Tibial nerve (tissue), 4 donors: ENCODE measurements around the gene TUBB2B. TPM values are rescaled to one million over a fixed set of nuclear protein-coding genes. Genes with fewer than 3 reads are reported as not detected.

ENCODE experiments used
- DNase-seq, 2 donors: peaks; one replicate each; pipeline ENCODE4 v3.0.0-alpha.2; 2019; ENCODE audit warnings: low spot score in 2 of 2
- H3K27ac ChIP-seq, 4 donors: fragments of 200-600 bp; sonication (generic) in 3 of 4; one replicate each; pipeline ENCODE4 v1.5.1; 2017 to 2019; ENCODE audit warnings: mild to moderate bottlenecking in 1 of 4
- H3K27me3 ChIP-seq, 2 donors: fragments of 200-600 bp; sonication (generic) in 1 of 2; one replicate each; pipeline versions ENCODE4 v1.5.1 to v1.6.0; 2017 to 2019
- H3K36me3 ChIP-seq, 3 donors: fragments of 200-600 bp; sonication (generic); one replicate each; pipeline ENCODE4 v1.5.1; 2018 to 2019
- H3K4me1 ChIP-seq, 4 donors: fragments of 200-600 bp; sonication (generic) in 3 of 4; one replicate each; pipeline ENCODE4 v1.5.1; 2017 to 2019
- H3K4me3 ChIP-seq, 4 donors: fragments of 200-600 bp; sonication (generic) in 3 of 4; one replicate each; pipeline ENCODE4 v1.5.1; 2017 to 2019; ENCODE audit warnings: mild to moderate bottlenecking in 1 of 4, moderate library complexity in 1 of 4
- H3K9me3 ChIP-seq, 4 donors: fragments of 200-600 bp; sonication (generic) in 3 of 4; one replicate each; pipeline ENCODE4 v1.5.1; 2017 to 2019
- CTCF ChIP-seq, 5 experiments: fragments of 200-600 bp in 3 of 5; fragments of 450-650 bp in 2 of 5; sonication (generic) in 3 of 5; IDR thresholded peaks; one replicate each; pipeline ENCODE4 v1.5.1; 2016 to 2019; ENCODE audit warnings: antibody characterized with exemption in 5 of 5, mild to moderate bottlenecking in 3 of 5, moderate library complexity in 2 of 5
- EP300 ChIP-seq, 2 donors: sonication (generic); formaldehyde crosslinking; IDR thresholded peaks; one replicate each; pipeline ENCODE4 v1.6.1; 2017; ENCODE audit warnings: antibody characterized with exemption in 2 of 2, mild to moderate bottlenecking in 1 of 2
- POLR2A ChIP-seq, 2 donors: fragments of 450-650 bp; IDR thresholded peaks; one replicate each; pipeline ENCODE4 v1.6.1; 2017; ENCODE audit warnings: antibody characterized with exemption in 2 of 2, mild to moderate bottlenecking in 2 of 2, moderate library complexity in 2 of 2
- WGBS, 2 donors: methylation state at CpG; one replicate each; pipeline ENCODE4 v1.1.5; 2018; 5-methylcytosine and 5-hydroxymethylcytosine counted together
- total RNA-seq, 4 donors: library from RNA; depleted of rRNA; stranded (reverse); fragments of >200 nt; gene quantifications; one replicate each; pipeline ENCODE4 v1.1.0, GENCODE V29; 2016

The TUBB2B gene
- total RNA-seq, 4 donors from 2014 or later, result 13.7 to 47.6 (median 32.6) TPM

GRCh38 chr6:3258720-3259490 is 31.5 kb upstream of the TUBB2B start, which contains the start of gene PSMG4:
PSMG4 (plus strand) TSS chr6:3258947; CDS start chr6:3259023, 76 bp downstream.
- peaks cover 0 to 46% (median 20%) of the 10 kb centered on the region in 4 donors for H3K4me1 ChIP-seq
- H3K36me3 ChIP-seq, result peaks cover 0 to 11% (median 0%) of the 10 kb centered on the region in 3 donors
- 0 to 1% methylated on average over 18 to 24 of the region's 80 CpGs for WGBS, 2 donors
- TF ChIP-seq POLR2A (IDR thresholded peaks at IDR 0.05) (peak in 1 of 2 donors; percentile 55), EP300 (IDR thresholded peaks at IDR 0.05) (peak in 1 of 2 donors; percentile 86), CTCF (IDR thresholded peaks at IDR 0.05) (no peak)
- peak within 1 kb of the TSS; percentile 49 to 85 (median 76) for H3K27ac ChIP-seq
- H3K4me3 ChIP-seq, result peak within 1 kb of the TSS; percentile 72 to 92 (median 80)
- H3K27me3 ChIP-seq, result no peaks in the 10 kb centered on the region
- no peaks in the 10 kb centered on the region for H3K9me3 ChIP-seq
- DNase-seq, result peak; percentile 89 to 92

- peaks cover 0 to 4% (median 0%) of the 10 kb centered on the region in 3 donors for H3K36me3 ChIP-seq
- H3K4me3 ChIP-seq, result peak overlapping the region; percentile 72 to 92 (median 80)
- no peaks in the 10 kb centered on the region for H3K9me3 ChIP-seq
- no peak for DNase-seq
- TF ChIP-seq CTCF (IDR thresholded peaks at IDR 0.05), result no peak
- no peak for TF ChIP-seq POLR2A (IDR thresholded peaks at IDR 0.05)
- no peak for TF ChIP-seq EP300 (IDR thresholded peaks at IDR 0.05)
- no peaks in the 10 kb centered on the region for H3K27me3 ChIP-seq
- WGBS, 2 donors, result 53 to 54% methylated on average over 12 of the region's 12 CpGs
- peaks cover 0 to 39% (median 20%) of the 10 kb centered on the region in 4 donors for H3K4me1 ChIP-seq
- peak overlapping the region; percentile 49 to 85 (median 76) for H3K27ac ChIP-seq
Measured at GRCh38 chr6:3258201-3258600, 30.7 kb upstream of the TUBB2B start.

- H3K27me3 ChIP-seq, result no peaks in the 10 kb centered on the region
- no peaks in the 10 kb centered on the region for H3K9me3 ChIP-seq
- 97 to 99% methylated on average over 35 to 36 of the region's 40 CpGs for WGBS, 2 donors
- no peaks in the 10 kb centered on the region for H3K36me3 ChIP-seq
- H3K4me1 ChIP-seq, result peaks cover 0 to 38% (median 15%) of the 10 kb centered on the region in 4 donors
- H3K4me3 ChIP-seq, result no peak overlapping the region
- H3K27ac ChIP-seq, result no peak overlapping the region
- DNase-seq, result no peak
- TF ChIP-seq CTCF (IDR thresholded peaks at IDR 0.05) (no peak), POLR2A (IDR thresholded peaks at IDR 0.05) (no peak), EP300 (IDR thresholded peaks at IDR 0.05) (no peak)
Measured at GRCh38 chr6:3253597-3253961, 26.1 kb upstream of the TUBB2B start.

- DNase-seq, result no peak
- Histone ChIP-seq H3K27ac (no peak overlapping the region), H3K4me1 (peaks cover 0 to 38% (median 18%) of the 10 kb centered on the region in 4 donors), H3K9me3 (no peaks in the 10 kb centered on the region), H3K27me3 (no peaks in the 10 kb centered on the region), H3K4me3 (no peak overlapping the region), H3K36me3 (no peaks in the 10 kb centered on the region)
- 92 to 93% methylated on average over 18 to 19 of the region's 22 CpGs for WGBS, 2 donors
- TF ChIP-seq CTCF (IDR thresholded peaks at IDR 0.05), result no peak
- TF ChIP-seq POLR2A (IDR thresholded peaks at IDR 0.05), result no peak
- no peak for TF ChIP-seq EP300 (IDR thresholded peaks at IDR 0.05)
Measured at GRCh38 chr6:3252861-3253596, 25.6 kb upstream of the TUBB2B start.

GRCh38 chr6:3252369-3252768 is 24.9 kb upstream of the TUBB2B start:
- DNase-seq, result no peak
- Histone ChIP-seq H3K4me3 (no peak overlapping the region), H3K9me3 (no peaks in the 10 kb centered on the region), H3K27me3 (no peaks in the 10 kb centered on the region), H3K27ac (no peak overlapping the region), H3K4me1 (peaks cover 0 to 44% (median 22%) of the 10 kb centered on the region in 4 donors), H3K36me3 (no peaks in the 10 kb centered on the region)
- TF ChIP-seq EP300 (IDR thresholded peaks at IDR 0.05), result no peak
- TF ChIP-seq CTCF (IDR thresholded peaks at IDR 0.05), result no peak
- TF ChIP-seq POLR2A (IDR thresholded peaks at IDR 0.05), result no peak
- 82 to 88% methylated on average over 10 of the region's 10 CpGs for WGBS, 2 donors
